ENCODE data around the gene SNCA.

The SNCA gene

GRCh38 chr4:89703829-89704590 is 133.0 kb downstream of the SNCA start:
- no peak for DNase-seq

DNA sequence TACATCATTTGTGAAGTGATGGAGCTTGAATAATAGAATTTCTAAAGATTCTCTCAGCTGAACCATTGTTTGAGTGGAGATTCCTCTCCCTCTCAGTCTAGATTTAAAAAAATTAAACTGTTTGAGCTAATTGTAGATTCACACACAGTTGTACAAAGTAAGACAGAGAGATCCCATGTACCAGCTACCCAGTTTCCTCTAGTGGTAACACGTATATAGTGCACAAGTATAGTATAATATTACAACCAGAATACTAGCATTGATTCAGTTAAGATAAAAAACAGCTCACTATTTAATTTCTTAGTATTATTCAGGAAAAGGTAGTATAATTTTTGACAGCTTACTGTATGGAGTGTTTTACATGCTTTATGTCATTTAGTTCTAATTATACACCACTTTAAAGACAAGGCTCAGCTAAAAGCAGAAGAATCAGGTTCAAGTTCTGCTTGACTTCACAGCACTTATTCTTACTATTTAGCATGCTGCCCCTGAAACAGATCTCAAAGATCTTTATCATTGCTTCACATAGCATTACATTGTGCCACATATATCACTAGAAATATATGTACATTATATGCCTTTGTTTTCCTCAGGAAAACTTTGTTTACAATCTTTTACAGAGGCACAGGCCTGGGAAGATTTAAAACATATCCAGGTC is 136.1 kb downstream of the SNCA start:
- DNase-seq = no peak

GRCh38 chr4:89685690-89686089 is 151.3 kb downstream of the SNCA start:
- DNase-seq = no peak

DNA sequence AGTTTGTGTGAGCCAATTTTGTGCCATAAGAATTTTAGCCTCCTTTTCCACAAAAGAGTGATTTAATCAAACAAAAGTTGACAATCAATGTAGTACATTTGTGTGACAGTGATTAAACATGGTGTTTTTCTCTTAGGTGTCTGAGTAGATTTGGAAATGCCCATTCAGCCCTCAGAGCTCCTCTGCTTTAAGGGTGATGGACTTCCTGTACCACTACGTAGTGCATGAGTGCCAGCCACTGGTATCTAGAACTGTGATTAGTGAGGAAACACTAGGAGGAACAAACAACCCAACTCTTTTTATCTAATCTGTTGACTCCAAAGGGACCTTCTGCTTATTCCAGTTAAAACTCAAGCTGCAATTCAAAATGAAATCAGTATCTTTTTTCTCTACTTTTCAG is 151.7 kb downstream of the SNCA start:
- no peak for DNase-seq

GRCh38 chr4:89684536-89684935 is 152.4 kb downstream of the SNCA start:
- DNase-seq = no peak

- DNase-seq = no peak
Observed at GRCh38 chr4:89682808-89683207, 154.2 kb downstream of the SNCA start.

- no peak for DNase-seq
Observed at GRCh38 chr4:89681671-89682070, 155.3 kb downstream of the SNCA start.

DNA sequence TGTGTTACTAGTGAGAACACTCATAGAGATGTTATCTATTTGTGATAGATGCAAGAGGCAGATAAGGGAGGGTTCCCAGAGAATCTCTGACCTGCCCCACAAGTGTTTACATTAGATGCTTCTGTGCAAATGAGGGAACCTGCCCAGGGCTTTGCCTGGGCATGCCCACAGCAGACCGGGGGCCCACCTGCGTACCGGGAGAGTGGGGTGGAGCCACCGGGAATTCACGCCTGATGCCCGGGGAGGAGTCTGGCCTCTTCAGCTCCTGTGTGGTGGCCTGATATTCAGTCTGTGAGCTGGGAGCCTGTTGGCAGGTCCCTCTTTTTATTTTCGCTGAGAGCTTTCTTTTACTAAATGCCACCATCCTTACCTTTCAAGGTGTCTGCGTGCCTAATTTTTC is 155.7 kb downstream of the SNCA start:
- DNase-seq = no peak

DNA sequence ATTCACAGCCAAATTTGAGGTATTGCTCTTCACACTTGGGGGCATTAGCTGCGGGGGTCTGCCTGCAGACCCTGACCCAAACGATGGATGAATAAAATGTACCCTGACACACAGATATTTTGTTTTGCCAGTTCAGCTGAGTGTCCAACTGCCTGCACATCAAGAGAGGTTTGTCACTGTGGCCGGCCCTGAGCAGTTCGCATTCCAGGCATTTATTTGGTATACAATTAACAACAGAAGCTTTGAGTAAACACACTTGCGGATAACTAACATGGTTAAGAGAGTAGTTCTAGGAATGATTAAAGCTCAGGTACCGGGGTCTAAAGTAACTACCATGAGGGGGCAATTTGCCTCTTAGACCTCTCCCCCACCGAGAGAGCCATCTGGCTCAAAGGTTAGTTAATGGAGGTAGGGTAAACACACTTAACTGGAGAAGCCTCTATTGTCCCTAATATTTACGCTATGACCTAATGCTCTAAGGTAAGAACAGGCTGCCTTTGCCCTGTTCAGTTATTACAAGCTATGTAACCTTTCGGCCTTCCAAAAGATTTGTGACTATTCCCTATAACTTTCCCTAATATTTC is 162.0 kb downstream of the SNCA start:
- DNase-seq = peak; percentile 89
